ENCODE results near the gene MGRN1. TPM values are rescaled to one million over a fixed set of nuclear protein-coding genes. Genes with fewer than 3 reads are reported as not detected.
A peak's percentile ranks its signal among the peaks of the same experiment; 100 is the strongest.

Gene MGRN1
- total and polyA plus RNA-seq, 2 of the 13 experiments (the other 11 are each of a cell fraction or from before 2014, with no cell fraction given): 11.9 to 12.6 TPM

GRCh38 chr16:4641895-4642294 is 17.3 kb downstream of the MGRN1 start:
- CTCF ChIA-PET (ENCODE audit: low intra/inter-chr PET ratio, low total read pairs): no interaction called here
- BruUV-seq (replicated peaks): no TSS peak
- no peak overlapping the region for H2AFZ ChIP-seq (ENCODE audit: low read length)
- H3K27ac ChIP-seq (ENCODE audit: extremely low read length, insufficient read depth, low read length): no peak overlapping the region
- POLR2A ChIA-PET: no interaction called here
- no peak for TF ChIP-seq RFX3 (CRISPR knock-in tag; IDR thresholded peaks at IDR 0.05)
- TF ChIP-seq ZNF296 (CRISPR knock-in tag; conservative IDR thresholded peaks at IDR 0.05): no peak
- TF ChIP-seq TP53 (CRISPR knock-in tag; conservative IDR thresholded peaks at IDR 0.05): no peak
- no peak for TF ChIP-seq ONECUT2 (CRISPR knock-in tag; IDR thresholded peaks at IDR 0.05)
- TF ChIP-seq ZBTB42 (CRISPR knock-in tag; IDR thresholded peaks at IDR 0.05): no peak
- no peaks in the 10 kb centered on the region for H3K9me3 ChIP-seq (ENCODE audit: low read length)
- WGBS (ENCODE audit: low lambda C conversion rate): 97% methylated on average over 14 of the region's 14 CpGs
- DNase-seq (ENCODE audit: low spot score): no peak
- H3K4me3 ChIP-seq (replicated peaks in 1 of 3; ENCODE audit: insufficient read depth in 1 of 3, low read depth in 2 of 3, low read length in 3 of 3): no peak overlapping the region
- peaks cover 79% of the 10 kb centered on the region for H3K79me2 ChIP-seq (ENCODE audit: insufficient read depth, low read length)
- H3K4me1 ChIP-seq (ENCODE audit: insufficient read depth, low read length): peaks cover 27% of the 10 kb centered on the region
- in situ Hi-C loops (cut with HindIII; ENCODE audit: extremely low pct_ligation_motif_present, low pct_unique_long_range_greater_than_20kb) (no loop called here), intact Hi-C loops (cut with micrococcal nuclease; ENCODE audit: unreplicated experiment) (no loop called here)
- peaks cover 10 to 22% of the 10 kb centered on the region in 2 experiments; a peak in 3 of 5 replicates for H3K36me3 ChIP-seq (replicated peaks in 1 of 2; ENCODE audit: control insufficient read depth in 1 of 2, insufficient read depth in 2 of 2, low read length in 2 of 2)
- no peak overlapping the region for H3K9ac ChIP-seq (ENCODE audit: insufficient read depth, low read depth, low read length)
- H3K4me2 ChIP-seq (ENCODE audit: low read depth, low read length): no peak overlapping the region
- no peak for FAIRE-seq
- no peak for ATAC-seq
- H3K27me3 ChIP-seq (ENCODE audit: control insufficient read depth in 1 of 2, insufficient read depth in 2 of 2, low read length in 2 of 2): no peaks in the 10 kb centered on the region
- H4K20me1 ChIP-seq (ENCODE audit: insufficient read depth, low read length): peaks cover 16% of the 10 kb centered on the region; the same call in 1 of the 2 replicates

GRCh38 chr16:4646773-4647643 is 22.4 kb downstream of the MGRN1 start:
- peak; percentile 42 for TF ChIP-seq AGO2 (optimal IDR thresholded peaks at IDR 0.05; ENCODE audit: low read depth, low read length)
- TF ChIP-seq EP300 (IDR thresholded peaks at IDR 0.05; ENCODE audit: low read depth in 2 of 2, low read length in 2 of 2): no peak
- TF ChIP-seq EP300 (CRISPR knock-in tag; IDR thresholded peaks at IDR 0.05; ENCODE audit: borderline replicate concordance): no peak
- H3K9ac ChIP-seq (ENCODE audit: insufficient read depth, low read depth, low read length): no peak overlapping the region
- DNase-seq (ENCODE audit: low spot score) (no peak), ATAC-seq (no peak), FAIRE-seq (no peak)
- H3K9me3 ChIP-seq (ENCODE audit: low read length): no peaks in the 10 kb centered on the region
- H4K20me1 ChIP-seq (ENCODE audit: insufficient read depth, low read length): no peaks in the 10 kb centered on the region
- peaks cover 56% of the 10 kb centered on the region for H3K79me2 ChIP-seq (ENCODE audit: insufficient read depth, low read length)
- no peak overlapping the region for H2AFZ ChIP-seq (ENCODE audit: low read length)
- CTCF ChIA-PET (ENCODE audit: low intra/inter-chr PET ratio, low total read pairs): no interaction called here
- in situ Hi-C loops (cut with HindIII; ENCODE audit: extremely low pct_ligation_motif_present, low pct_unique_long_range_greater_than_20kb): no loop called here
- BruUV-seq (replicated peaks): no TSS peak
- H3K4me3 ChIP-seq (replicated peaks in 1 of 3; ENCODE audit: insufficient read depth in 1 of 3, low read depth in 2 of 3, low read length in 3 of 3): no peak overlapping the region
- intact Hi-C loops (cut with micrococcal nuclease; ENCODE audit: unreplicated experiment): no loop called here
- POLR2A ChIA-PET: no interaction called here
- no peak overlapping the region for H3K4me2 ChIP-seq (ENCODE audit: low read depth, low read length)
- no peak overlapping the region for H3K27ac ChIP-seq (ENCODE audit: extremely low read length, insufficient read depth, low read length)
- peaks cover 33% of the 10 kb centered on the region for H3K4me1 ChIP-seq (ENCODE audit: insufficient read depth, low read length)
- H3K27me3 ChIP-seq (ENCODE audit: control insufficient read depth in 1 of 2, insufficient read depth in 2 of 2, low read length in 2 of 2): no peaks in the 10 kb centered on the region
- H3K36me3 ChIP-seq (replicated peaks in 1 of 2; ENCODE audit: control insufficient read depth in 1 of 2, insufficient read depth in 2 of 2, low read length in 2 of 2): peaks cover 9 to 23% of the 10 kb centered on the region in 2 experiments; a peak in 4 of 5 replicates
- 97% methylated on average over 15 of the region's 22 CpGs for WGBS (ENCODE audit: low lambda C conversion rate)

Measured in HepG2 (cell line).